CMK (cell line): ENCODE measurements around the gene ATP2C2.

Source experiments
- DNase-seq: peaks from one replicate; pipeline ENCODE4 v3.0.0-alpha.2; 2010; ENCODE audit warnings: low read depth

Gene ATP2C2

DNA sequence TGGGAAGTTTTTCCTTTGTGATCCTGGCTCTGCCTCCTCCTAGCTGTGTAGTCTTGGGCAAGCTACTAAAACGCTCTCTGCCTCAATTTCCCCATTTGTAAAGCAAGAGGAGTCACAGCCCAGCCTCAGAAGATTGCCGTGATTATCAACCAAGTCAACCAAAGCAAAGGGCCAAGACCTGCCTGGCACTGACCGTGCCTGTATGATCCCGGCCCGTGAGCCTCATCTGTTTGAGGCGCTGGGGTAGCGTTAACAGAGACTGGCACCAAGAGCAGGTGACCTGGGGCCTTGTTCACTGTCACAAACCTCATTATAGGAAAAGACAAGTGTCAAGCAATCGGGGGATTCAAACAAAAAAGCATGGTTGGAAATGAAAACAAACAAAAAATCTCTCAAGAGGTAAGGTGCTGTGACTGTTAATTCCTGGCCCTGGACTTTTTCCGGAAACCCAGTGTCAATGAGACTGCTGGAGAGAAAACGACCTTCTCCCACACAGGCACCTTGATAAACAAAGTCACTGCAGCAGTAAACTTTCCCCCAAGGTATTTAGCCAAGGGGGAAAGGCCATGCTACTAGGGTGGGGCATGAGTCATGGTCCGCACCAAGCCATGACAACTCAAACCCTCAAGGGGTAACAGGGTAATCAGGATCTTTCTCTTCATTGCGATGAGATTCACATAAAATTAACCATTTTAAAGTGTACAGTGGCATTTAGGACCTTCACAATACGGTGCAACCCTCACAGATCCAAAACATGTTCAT lies 130.7 kb downstream of the ATP2C2 start:
- no peak for DNase-seq

GRCh38 chr16:84499638-84500037 lies 131.3 kb downstream of the ATP2C2 start:
- no peak for DNase-seq

GRCh38 chr16:84500531-84500930 lies 132.2 kb downstream of the ATP2C2 start:
- DNase-seq = no peak

DNA sequence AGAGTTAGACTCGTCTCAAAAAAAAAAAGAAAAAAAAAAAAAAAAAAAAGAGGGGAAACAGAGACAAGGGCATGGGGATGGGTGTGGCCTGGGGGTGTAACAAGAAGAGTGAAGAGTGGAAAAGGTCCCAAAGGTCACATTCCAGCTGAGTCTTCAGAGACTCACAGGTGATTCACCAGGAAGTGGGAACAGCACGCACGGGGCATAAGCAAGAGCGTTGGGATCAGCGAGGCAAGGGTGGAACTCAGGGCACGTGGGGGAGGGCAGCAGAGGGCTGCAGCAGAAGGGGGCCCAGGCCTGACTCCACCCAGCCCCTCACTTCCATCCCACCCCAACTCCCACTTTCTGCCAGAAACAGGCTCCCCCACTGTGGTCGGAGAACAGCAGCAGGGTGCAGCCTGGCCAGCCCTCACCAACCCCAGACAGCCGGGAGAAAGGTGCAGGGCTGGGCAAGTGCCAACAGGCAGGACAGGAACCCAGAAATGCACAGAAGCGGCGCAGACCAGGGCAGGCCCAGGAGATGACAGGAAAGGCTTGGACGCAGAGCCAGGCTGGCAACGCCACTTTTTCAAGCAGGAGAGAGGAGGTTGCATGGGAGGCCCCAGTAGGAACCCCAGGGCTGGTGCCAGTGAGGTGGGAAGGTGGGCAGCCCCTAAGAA lies 132.9 kb downstream of the ATP2C2 start:
- no peak for DNase-seq

GRCh38 chr16:84502075-84502474 lies 133.7 kb downstream of the ATP2C2 start:
- DNase-seq = no peak

DNA sequence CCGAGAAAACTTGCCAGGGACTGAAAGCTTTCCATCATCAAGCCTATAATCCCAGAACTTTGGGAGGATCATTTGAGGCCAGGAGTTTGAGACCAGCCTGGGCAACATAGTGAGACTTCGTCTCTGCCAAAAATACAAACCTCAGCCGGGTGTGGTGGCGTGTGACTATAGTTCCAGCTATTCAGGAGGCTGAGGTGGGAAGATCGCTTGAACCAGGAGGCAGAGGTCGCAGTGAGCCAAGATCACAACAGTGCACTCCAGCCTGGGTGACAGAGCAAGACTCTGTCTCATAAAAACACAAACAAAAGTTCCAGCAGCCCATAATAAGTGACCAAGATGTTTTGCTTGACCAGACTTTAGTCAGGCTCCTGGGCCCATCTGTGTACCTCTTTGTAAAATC lies 134.2 kb downstream of the ATP2C2 start:
- no peak for DNase-seq

DNA sequence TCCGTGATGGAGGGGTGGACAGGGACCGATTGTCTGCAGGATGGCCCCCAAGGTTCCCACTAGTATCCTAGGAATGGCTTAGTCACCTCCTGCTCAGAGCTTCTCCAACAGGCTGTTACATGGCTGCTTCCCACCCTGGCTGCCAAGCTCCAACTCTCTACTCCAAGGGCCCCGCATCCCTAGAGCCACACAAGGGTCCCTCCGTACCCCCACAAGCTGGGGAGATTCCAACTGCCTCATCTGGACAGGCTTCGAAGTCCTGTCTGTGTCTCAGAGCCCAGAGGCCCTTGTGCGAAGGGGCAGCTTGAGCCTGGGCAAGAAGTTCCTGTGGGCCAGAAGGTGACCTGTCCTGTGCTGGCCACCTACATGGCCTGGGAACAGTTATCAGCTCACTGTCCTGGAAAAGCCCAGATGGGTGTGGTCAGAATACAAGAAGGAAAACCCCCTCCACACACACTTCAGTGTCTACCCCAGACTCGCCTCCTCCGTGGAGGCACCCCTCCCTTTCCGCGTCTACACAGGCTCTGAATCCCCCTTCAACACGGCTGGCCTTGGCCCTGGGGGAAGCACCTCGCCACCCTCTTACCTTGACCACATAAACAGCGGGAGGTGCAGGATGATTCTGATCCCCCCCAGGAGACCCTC lies 135.5 kb downstream of the ATP2C2 start:
- no peak for DNase-seq

DNA sequence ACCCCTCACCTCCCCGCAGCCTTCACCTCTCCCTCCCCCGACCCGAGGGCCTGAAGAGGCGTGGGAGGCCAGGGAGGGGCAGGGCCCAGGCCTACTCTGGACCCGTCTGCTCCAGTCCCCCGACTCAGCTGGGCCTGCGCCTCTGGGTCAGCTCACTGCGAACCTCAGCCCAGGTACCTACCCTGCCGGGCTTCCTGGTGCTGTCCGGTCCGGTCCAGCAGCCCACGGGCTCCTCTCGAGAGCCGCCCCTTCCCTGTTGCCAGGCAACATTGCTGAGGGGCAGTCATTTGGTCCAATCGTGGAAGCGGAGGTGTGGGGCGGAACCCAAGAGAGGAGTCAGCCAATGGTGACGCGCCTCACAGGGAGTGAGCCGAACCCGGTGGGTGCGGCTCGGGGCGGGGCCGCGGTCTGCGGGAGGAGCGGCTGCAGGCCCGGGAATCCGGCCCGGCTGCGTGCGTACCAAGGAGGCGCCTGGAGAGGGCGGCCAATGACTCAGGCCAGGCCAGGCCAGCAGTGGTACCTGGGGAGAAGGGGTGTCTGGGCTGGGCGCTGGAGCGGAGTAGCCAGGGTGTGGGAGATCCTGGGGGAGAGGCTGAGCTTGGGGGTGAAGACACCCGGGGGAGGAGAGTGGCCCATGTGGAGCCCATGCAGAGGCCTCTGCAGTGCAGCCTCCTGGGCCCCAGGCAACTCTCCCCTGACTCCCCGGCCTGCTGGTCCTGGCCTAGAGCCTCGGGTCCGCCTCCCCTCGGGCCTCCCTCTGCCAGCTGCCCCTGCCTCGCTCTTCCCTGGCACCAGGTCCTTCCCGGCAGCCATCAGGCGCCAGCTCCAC lies 136.3 kb downstream of the ATP2C2 start, which contains the start of gene MEAK7:
MEAK7 (minus strand) TSS at position 240 of the 829 bp plus-strand sequence. CDS start 6,573 bp downstream, outside the sequence.
- peak; percentile 93 for DNase-seq

- no peak for DNase-seq
Observed at GRCh38 chr16:84505249-84506187, 137.2 kb downstream of the ATP2C2 start.

DNA sequence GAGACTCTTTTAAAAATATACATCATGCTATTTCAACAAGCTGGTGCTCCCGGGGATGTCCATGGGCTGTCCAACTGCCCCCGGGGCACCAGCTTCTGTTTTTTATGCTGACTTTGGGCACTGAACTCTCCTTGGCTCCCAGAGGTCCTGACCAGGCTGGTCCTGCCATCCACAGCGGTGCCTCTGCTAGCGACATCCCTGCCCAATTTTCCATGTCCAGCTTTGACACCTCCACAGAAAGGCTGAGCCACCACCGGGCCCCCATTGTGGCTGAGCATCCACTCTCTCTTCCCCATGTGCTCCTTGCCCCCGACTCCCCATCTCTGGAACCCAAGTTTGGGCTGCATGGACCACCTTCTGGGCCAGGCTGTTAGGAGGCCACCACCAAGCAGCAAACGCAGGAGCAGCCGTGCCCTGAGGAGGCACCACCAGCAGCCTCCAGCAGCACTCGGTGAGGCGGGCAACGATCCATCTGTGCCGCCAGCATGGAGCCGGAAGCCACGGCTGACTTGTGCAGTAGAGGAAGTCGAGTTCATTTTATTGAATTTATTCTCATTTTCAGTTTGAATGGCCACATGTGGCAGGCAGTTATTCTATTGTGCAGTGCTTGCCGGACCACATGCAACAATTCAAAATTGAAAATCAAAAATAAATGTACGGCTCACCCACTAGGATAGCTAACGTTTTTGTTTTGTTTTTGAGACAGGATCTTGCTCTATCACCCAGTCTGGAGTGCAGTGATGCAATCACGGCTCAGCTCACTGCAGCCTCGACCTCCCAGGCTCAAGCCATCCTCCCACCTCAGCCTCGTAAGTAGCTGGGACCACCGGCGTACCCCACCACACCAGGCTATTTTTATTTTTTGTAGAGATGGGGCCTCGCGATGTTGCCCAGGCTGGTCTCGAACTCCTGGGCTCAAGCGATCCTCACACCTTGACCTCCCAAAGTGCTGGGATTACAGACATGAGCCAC lies 139.0 kb downstream of the ATP2C2 start:
- no peak for DNase-seq

DNA sequence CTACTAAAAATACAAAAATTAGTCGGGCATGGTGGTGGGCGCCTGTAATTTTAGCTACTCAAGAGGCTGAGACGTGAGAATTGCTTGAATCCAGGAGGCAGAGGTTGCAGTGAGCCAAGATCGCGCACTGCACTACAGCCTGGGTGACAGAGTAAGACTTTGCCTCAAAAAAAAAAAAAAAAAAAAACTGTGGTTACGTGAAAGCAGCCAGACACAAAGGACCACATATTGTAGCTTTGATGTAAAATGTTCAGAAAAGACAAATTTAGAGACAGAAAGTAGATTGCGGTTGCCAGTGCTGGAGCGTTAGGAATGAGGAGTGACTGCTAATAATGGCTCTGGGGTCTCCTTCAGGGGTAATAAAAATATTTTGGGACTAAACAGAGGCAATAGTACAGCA lies 140.2 kb downstream of the ATP2C2 start:
- DNase-seq = no peak

- no peak for DNase-seq
Observed at GRCh38 chr16:84509032-84509950, 141.0 kb downstream of the ATP2C2 start.

GRCh38 chr16:84511180-84511800 lies 143.0 kb downstream of the ATP2C2 start:
- no peak for DNase-seq

DNA sequence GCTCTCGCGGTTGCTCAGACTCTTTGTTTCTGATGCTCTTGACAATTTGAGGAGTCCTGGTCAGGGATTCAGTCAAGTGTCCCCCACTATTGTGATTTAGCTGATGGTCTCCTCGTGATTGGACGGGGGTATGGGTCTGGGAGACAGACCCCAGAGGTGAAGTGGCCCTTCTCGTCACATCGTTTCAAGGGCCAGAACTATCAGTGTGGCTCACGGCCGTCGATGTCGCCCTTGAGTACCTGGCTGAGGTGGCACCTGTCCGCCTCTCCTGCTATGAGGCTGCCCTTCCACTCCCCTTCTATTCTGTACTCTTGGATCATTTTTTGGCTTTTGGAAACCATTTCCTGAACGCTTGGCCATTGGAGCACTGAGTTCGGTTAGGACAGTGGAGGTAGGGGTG lies 143.5 kb downstream of the ATP2C2 start:
- no peak for DNase-seq

GRCh38 chr16:84513123-84513522 lies 144.8 kb downstream of the ATP2C2 start:
- no peak for DNase-seq

GRCh38 chr16:84513666-84514065 lies 145.3 kb downstream of the ATP2C2 start:
- no peak for DNase-seq
